GM23338 (cell line): ENCODE measurements around the gene ELMOD2.

ENCODE experiments used
- CREB1 ChIP-seq: fragments of 250-450 bp; sonication (Bioruptor Pico); IDR thresholded peaks from 2 replicates; pipeline ENCODE4 v1.5.0; 2020; ENCODE audit warnings: low read depth, mild to moderate bottlenecking, moderate library complexity
- CTCF ChIP-seq, 2 experiments: fragments of 200-600 bp in 1 of 2; sonication (generic) in 1 of 2; conservative IDR thresholded peaks; 2 replicates each; pipeline versions ENCODE4 v1.5.1 to v1.6.1; 2016 to 2017; ENCODE audit warnings: antibody characterized with exemption in 2 of 2, low read depth in 2 of 2, mild to moderate bottlenecking in 2 of 2, moderate library complexity in 1 of 2
- ETS1 ChIP-seq: IDR thresholded peaks from 2 replicates; pipeline ENCODE4 v1.6.1; 2016; ENCODE audit warnings: antibody characterized with exemption
- EZH2 ChIP-seq: fragments of 200-600 bp; sonication (generic); IDR thresholded peaks from one replicate; pipeline ENCODE4 v1.8.0; 2017; ENCODE audit warnings: antibody characterized with exemption, mild to moderate bottlenecking, low read depth; ENCODE audit not compliant: unreplicated experiment
- EZH2phosphoT487 ChIP-seq: fragments of 200-600 bp; sonication (generic); IDR thresholded peaks from one replicate; pipeline ENCODE4 v1.8.1; 2018; ENCODE audit warnings: antibody characterized with exemption; ENCODE audit not compliant: unreplicated experiment
- JUNB ChIP-seq: IDR thresholded peaks from one replicate; pipeline ENCODE4 v1.6.1; 2016; ENCODE audit warnings: antibody characterized with exemption; ENCODE audit not compliant: unreplicated experiment
- NANOG ChIP-seq: IDR thresholded peaks from 2 replicates; pipeline ENCODE4 v1.6.1; 2016; ENCODE audit warnings: antibody characterized with exemption, borderline replicate concordance
- POLR2AphosphoS5 ChIP-seq: IDR thresholded peaks from 2 replicates; pipeline ENCODE4 v1.6.1; 2016; ENCODE audit warnings: antibody characterized with exemption, low read depth
- REST ChIP-seq: IDR thresholded peaks from one replicate; pipeline ENCODE4 v1.6.1; 2018; ENCODE audit warnings: antibody characterized with exemption; ENCODE audit not compliant: unreplicated experiment
- STAT1 ChIP-seq: IDR thresholded peaks from one replicate; pipeline ENCODE4 v1.6.1; 2016; ENCODE audit warnings: antibody characterized with exemption; ENCODE audit not compliant: unreplicated experiment
- ZNF114 ChIP-seq: fragments of 250-450 bp; sonication (Bioruptor Pico); IDR thresholded peaks from 2 replicates; pipeline ENCODE4 v1.5.0; 2020; ENCODE audit warnings: mild to moderate bottlenecking, moderate library complexity
- ZNF331 ChIP-seq: fragments of 250-450 bp; sonication (Bioruptor Pico); IDR thresholded peaks from 2 replicates; pipeline ENCODE4 v1.5.0; 2020; ENCODE audit warnings: low read depth, mild to moderate bottlenecking, moderate library complexity

- TF ChIP-seq CTCF (conservative IDR thresholded peaks at IDR 0.05; ENCODE audit: low read depth in 2 of 2) (no peak), REST (no peak), POLR2AphosphoS5 (no peak), ETS1 (no peak), EZH2phosphoT487 (no peak), EZH2 (no peak), CREB1 (CRISPR knock-in tag) (no peak), NANOG (no peak), STAT1 (no peak), JUNB (no peak), ZNF331 (CRISPR knock-in tag) (no peak), ZNF114 (no peak)
These were observed 55.3 kb downstream of the ELMOD2 start for GRCh38 chr4:140579278-140579677.
